ENCODE measurements around the gene LRP10. TPM values are rescaled to one million over a fixed set of nuclear protein-coding genes. Genes with fewer than 3 reads are reported as not detected.

LRP10 gene
- total RNA-seq, 1 experiment from 2014 or later, result 12.2 TPM

- peaks cover 30% of the 10 kb centered on the region for H3K36me3 ChIP-seq
- peaks cover 14% of the 10 kb centered on the region for H3K4me1 ChIP-seq
- peak in 1 of 2 experiments; percentile 54 for DNase-seq
- no peaks in the 10 kb centered on the region for H3K27me3 ChIP-seq
- H3K27ac ChIP-seq, result peak overlapping the region; percentile 85
- H3K9me3 ChIP-seq (replicated peaks), result no peaks in the 10 kb centered on the region
- peak overlapping the region; percentile 95 for H3K4me3 ChIP-seq
These were observed 33.6 kb upstream of the LRP10 start for GRCh38 chr14:22837750-22838538.

GRCh38 chr14:22838631-22839041 is 32.9 kb upstream of the LRP10 start:
- H3K27me3 ChIP-seq, result no peaks in the 10 kb centered on the region
- H3K9me3 ChIP-seq (replicated peaks), result no peaks in the 10 kb centered on the region
- peak overlapping the region; percentile 95 for H3K4me3 ChIP-seq
- H3K36me3 ChIP-seq, result peaks cover 31% of the 10 kb centered on the region
- DNase-seq, result peak in 1 of 2 experiments; percentile 42
- H3K27ac ChIP-seq, result peak overlapping the region; percentile 85; the same call in 1 of the 2 replicates
- peaks cover 14% of the 10 kb centered on the region for H3K4me1 ChIP-seq

DNA sequence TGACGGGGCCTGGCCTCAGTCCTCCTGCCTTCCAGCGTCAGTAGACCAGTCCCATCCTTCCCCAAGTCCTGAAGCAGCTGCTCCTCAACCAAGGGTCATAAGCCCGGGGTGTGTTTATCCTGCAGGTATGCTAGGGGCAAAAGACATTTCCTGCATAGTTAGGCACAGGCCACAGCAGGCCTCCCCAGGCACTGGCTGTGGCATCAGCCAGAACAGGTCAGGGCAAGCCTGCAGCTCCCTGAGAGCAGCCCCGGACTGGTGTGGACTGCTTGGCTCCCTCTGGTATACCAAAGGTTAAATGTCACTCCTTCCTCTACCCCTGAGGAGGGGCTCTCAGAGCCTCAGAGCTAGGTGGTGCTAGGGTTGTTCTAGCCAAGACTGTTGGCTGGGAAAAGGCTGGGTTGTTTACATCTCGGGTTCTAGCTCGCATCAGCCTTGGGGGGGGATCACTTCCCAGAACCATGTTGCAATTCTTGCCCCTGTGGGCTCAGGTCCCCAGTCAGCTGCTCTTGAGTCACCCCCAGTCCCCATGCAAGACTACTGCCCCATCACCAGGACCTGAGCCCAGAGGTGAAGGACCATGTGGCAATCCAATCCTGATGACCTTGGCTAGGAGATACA is 32.3 kb upstream of the LRP10 start:
- peaks cover 14% of the 10 kb centered on the region for H3K4me1 ChIP-seq
- peaks cover 31% of the 10 kb centered on the region for H3K36me3 ChIP-seq
- no peaks in the 10 kb centered on the region for H3K27me3 ChIP-seq
- H3K27ac ChIP-seq, result no peak overlapping the region
- H3K4me3 ChIP-seq, result no peak overlapping the region
- DNase-seq, result no peak
- no peaks in the 10 kb centered on the region for H3K9me3 ChIP-seq (replicated peaks)

- no peak for DNase-seq
- no peak overlapping the region for H3K4me3 ChIP-seq
- no peaks in the 10 kb centered on the region for H3K27me3 ChIP-seq
- H3K4me1 ChIP-seq, result peaks cover 22% of the 10 kb centered on the region
- H3K36me3 ChIP-seq, result peaks cover 44% of the 10 kb centered on the region
- no peak overlapping the region for H3K27ac ChIP-seq
- H3K9me3 ChIP-seq (replicated peaks), result no peaks in the 10 kb centered on the region
These were observed 30.2 kb upstream of the LRP10 start for GRCh38 chr14:22841311-22841710.

- DNase-seq, result no peak
- H3K27ac ChIP-seq, result no peak overlapping the region
- H3K4me3 ChIP-seq, result no peak overlapping the region
- H3K9me3 ChIP-seq (replicated peaks), result no peaks in the 10 kb centered on the region
- H3K4me1 ChIP-seq, result peaks cover 26% of the 10 kb centered on the region
- H3K36me3 ChIP-seq, result peaks cover 47% of the 10 kb centered on the region
- H3K27me3 ChIP-seq, result no peaks in the 10 kb centered on the region
These were observed 29.8 kb upstream of the LRP10 start for GRCh38 chr14:22841769-22842168.

DNA sequence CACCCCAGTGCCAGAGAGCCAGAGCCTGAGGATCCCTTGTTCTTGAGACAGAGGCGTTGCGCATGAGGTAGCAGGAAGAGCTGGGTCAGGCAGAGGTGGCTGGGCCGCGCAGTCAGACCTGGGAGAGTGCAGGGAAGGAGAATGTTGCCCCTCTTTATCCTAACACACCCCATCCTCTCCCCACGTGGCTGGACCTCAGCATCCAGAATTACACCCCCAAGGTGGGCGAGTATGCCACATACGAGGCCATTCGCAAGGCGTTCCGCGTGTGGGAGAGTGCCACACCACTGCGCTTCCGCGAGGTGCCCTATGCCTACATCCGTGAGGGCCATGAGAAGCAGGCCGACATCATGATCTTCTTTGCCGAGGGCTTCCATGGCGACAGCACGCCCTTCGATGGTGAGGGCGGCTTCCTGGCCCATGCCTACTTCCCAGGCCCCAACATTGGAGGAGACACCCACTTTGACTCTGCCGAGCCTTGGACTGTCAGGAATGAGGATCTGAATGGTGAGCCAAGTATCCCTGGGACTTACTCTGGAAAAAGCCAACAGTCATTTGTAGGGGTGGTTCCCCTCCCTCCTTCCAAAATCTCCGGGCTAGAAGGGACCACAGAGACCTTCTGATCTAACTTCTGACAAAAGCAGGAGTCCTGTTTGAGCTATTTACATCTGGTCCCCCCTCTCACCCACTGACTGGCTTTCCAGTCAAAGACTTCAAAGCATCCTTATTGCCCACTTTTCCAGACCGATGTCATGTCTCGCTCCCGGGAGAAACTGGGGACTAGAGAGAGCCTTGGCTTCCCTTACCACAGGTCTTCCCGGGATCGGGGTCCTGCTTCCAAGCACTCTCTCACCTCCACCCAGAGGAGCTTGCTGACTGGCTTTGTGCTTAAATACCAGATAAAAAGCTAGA is 29.1 kb upstream of the LRP10 start:
- peaks cover 47% of the 10 kb centered on the region for H3K36me3 ChIP-seq
- H3K27ac ChIP-seq, result no peak overlapping the region

DNA sequence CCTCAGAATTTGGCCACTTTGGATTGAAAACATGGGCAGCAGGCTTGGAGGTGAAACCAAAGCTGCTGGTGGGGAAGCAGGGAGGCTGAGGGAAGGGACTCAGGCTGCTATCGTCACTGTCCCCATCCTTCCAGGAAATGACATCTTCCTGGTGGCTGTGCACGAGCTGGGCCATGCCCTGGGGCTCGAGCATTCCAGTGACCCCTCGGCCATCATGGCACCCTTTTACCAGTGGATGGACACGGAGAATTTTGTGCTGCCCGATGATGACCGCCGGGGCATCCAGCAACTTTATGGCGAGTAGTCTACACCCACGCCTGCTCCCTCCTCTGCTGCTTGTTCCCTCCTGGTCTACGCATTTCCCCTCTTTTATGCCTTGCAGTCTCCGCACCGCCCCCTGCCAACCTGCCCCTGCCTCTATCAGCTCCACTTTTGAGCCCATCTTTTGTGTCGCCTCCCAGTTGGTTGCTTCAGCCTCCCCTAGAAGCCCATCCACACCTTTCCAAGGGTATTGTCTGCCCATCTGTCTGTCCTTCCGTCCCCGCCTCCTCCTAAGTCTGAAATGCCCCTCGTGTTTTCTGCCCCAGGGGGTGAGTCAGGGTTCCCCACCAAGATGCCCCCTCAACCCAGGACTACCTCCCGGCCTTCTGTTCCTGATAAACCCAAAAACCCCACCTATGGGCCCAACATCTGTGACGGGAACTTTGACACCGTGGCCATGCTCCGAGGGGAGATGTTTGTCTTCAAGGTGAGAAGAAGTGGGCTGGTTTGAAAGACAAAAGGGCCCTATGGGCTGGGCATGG is 28.2 kb upstream of the LRP10 start:
- Histone ChIP-seq H3K9me3 (replicated peaks) (no peaks in the 10 kb centered on the region), H3K27ac (no peak overlapping the region), H3K4me1 (peaks cover 34% of the 10 kb centered on the region), H3K36me3 (peaks cover 47% of the 10 kb centered on the region), H3K27me3 (no peaks in the 10 kb centered on the region), H3K4me3 (no peak overlapping the region)
- DNase-seq, result no peak

More for the DNA sequence above, 29.1 kb upstream of the LRP10 start:
- Histone ChIP-seq H3K9me3 (replicated peaks) (no peaks in the 10 kb centered on the region), H3K27me3 (no peaks in the 10 kb centered on the region), H3K4me3 (no peak overlapping the region), H3K4me1 (peaks cover 30% of the 10 kb centered on the region)
- DNase-seq, result no peak

GRCh38 chr14:22844221-22845102 is 27.1 kb upstream of the LRP10 start:
- Histone ChIP-seq H3K27me3 (no peaks in the 10 kb centered on the region), H3K4me1 (peaks cover 29% of the 10 kb centered on the region), H3K27ac (no peak overlapping the region), H3K4me3 (no peak overlapping the region), H3K36me3 (peaks cover 47% of the 10 kb centered on the region), H3K9me3 (replicated peaks) (no peaks in the 10 kb centered on the region)
- no peak for DNase-seq

DNA sequence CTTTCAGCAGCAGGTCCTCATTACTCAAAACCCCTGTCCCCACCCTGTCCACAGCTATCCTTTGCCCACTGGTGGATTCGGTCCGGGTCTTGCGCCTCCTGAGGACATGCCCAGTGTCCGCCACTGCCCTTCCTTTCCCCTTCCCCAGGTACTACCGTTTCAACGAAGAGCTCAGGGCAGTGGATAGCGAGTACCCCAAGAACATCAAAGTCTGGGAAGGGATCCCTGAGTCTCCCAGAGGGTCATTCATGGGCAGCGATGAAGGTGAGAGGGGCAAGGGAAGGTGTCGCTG is 26.5 kb upstream of the LRP10 start:
- Histone ChIP-seq H3K36me3 (peaks cover 45% of the 10 kb centered on the region), H3K4me1 (peaks cover 35% of the 10 kb centered on the region), H3K27ac (no peak overlapping the region), H3K27me3 (no peaks in the 10 kb centered on the region), H3K4me3 (no peak overlapping the region), H3K9me3 (replicated peaks) (no peaks in the 10 kb centered on the region)
- no peak for DNase-seq

GRCh38 chr14:22845821-22846625 is 25.5 kb upstream of the LRP10 start:
- H3K27ac ChIP-seq, result peak overlapping the region; percentile 78
- H3K9me3 ChIP-seq (replicated peaks), result no peaks in the 10 kb centered on the region
- DNase-seq, result no peak
- H3K36me3 ChIP-seq, result peaks cover 44% of the 10 kb centered on the region
- no peaks in the 10 kb centered on the region for H3K27me3 ChIP-seq
- H3K4me3 ChIP-seq, result no peak overlapping the region
- H3K4me1 ChIP-seq, result peaks cover 37% of the 10 kb centered on the region

- Histone ChIP-seq H3K27ac (peak overlapping the region; percentile 78), H3K9me3 (replicated peaks) (no peaks in the 10 kb centered on the region), H3K4me3 (no peak overlapping the region), H3K27me3 (no peaks in the 10 kb centered on the region), H3K4me1 (peaks cover 40% of the 10 kb centered on the region), H3K36me3 (peaks cover 39% of the 10 kb centered on the region)
- DNase-seq, result peak; percentile 54 to 65
These were observed 24.7 kb upstream of the LRP10 start for GRCh38 chr14:22846811-22847307.

DNA sequence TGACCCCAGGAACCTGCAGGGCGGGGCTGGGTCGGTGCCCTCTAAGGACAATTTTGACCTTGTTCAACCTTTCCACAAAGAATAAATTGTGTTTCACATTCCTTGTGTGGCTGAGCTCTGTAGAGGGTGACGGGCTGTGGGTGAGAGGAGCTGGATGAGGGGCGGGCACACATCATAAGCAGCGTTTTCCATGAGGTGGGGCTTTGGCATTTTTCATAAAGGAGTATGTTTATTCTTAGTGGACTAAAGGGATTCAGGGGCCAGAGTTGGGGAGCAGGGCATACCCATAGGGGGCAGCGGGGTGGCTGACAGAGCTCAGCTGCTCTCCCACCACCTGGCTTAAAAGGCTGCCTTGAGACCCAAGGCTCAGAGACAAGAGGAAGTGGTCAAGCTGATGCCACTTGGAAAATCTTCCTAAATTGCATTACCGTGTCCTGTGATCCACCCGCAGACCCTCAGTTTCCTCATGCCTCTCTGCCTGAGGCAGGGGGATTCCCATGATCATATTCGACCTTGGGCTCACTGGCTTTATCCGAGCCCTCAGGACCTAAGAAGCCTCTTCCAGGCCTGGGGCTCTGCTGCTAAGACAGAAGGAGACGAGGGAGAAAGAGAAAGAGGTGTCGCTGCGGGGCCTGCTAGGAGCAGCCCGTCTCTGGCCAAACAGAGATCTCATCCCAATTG is 23.7 kb upstream of the LRP10 start:
- Histone ChIP-seq H3K4me3 (peak overlapping the region; percentile 31), H3K36me3 (peaks cover 30% of the 10 kb centered on the region), H3K9me3 (replicated peaks) (no peaks in the 10 kb centered on the region), H3K4me1 (peaks cover 42% of the 10 kb centered on the region), H3K27me3 (no peaks in the 10 kb centered on the region), H3K27ac (peak overlapping the region; percentile 96)
- DNase-seq, result peak; percentile 87 to 88

All from SJCRH30 (cell line).